Activated T-cell treated with anti-CD3 and anti-CD28 coated beads for 24 hours (primary cell): ENCODE results near the gene AMHR2.
"Not testable (repeated sequence)": the region's sequence is repeated elsewhere in the genome, so short reads cannot be mapped to it uniquely, and the experiment has no call there.

ENCODE experiments used
- DNase-seq: peaks from one replicate; pipeline ENCODE4 v3.0.0-alpha.2; 2020; ENCODE audit warnings: low read depth

Gene AMHR2

GRCh38 chr12:53414756-53415417 is 8.8 kb upstream of the AMHR2 start:
- no peak for DNase-seq

GRCh38 chr12:53415752-53416389 is 7.8 kb upstream of the AMHR2 start:
- DNase-seq, result not testable (repeated sequence)

GRCh38 chr12:53417291-53417816 is 6.3 kb upstream of the AMHR2 start:
- DNase-seq, result not testable (repeated sequence)

GRCh38 chr12:53418221-53418620 is 5.4 kb upstream of the AMHR2 start:
- DNase-seq, result no peak

- DNase-seq, result no peak
Measured at GRCh38 chr12:53419756-53420155, 3.9 kb upstream of the AMHR2 start.

- not testable (repeated sequence) for DNase-seq
Measured at GRCh38 chr12:53422247-53422646, 1.4 kb upstream of the AMHR2 start.

GRCh38 chr12:53424626-53425514 is 1.2 kb downstream of the AMHR2 start:
- no peak for DNase-seq

GRCh38 chr12:53425515-53426150 is 2.0 kb downstream of the AMHR2 start:
- no peak for DNase-seq

GRCh38 chr12:53427905-53428594 is 4.4 kb downstream of the AMHR2 start:
- peak; percentile 35 for DNase-seq

- no peak for DNase-seq
Measured at GRCh38 chr12:53428741-53429140, 5.1 kb downstream of the AMHR2 start.

GRCh38 chr12:53430116-53430515 is 6.5 kb downstream of the AMHR2 start:
- no peak for DNase-seq

- DNase-seq, result no peak
Measured at GRCh38 chr12:53431187-53431586, 7.5 kb downstream of the AMHR2 start.

GRCh38 chr12:53435326-53435725 is 11.7 kb downstream of the AMHR2 start:
- not testable (repeated sequence) for DNase-seq

GRCh38 chr12:53439582-53439981 is 15.9 kb downstream of the AMHR2 start:
- not testable (repeated sequence) for DNase-seq

GRCh38 chr12:53441040-53441833 is 17.6 kb downstream of the AMHR2 start, which contains the start of gene PRR13:
PRR13 (plus strand) TSS chr12:53441734; CDS start chr12:53442715, 981 bp downstream.
- DNase-seq, result peak; percentile 96

- no peak for DNase-seq
Measured at GRCh38 chr12:53443955-53444354, 20.3 kb downstream of the AMHR2 start.

GRCh38 chr12:53444593-53445325 is 21.1 kb downstream of the AMHR2 start:
- DNase-seq, result not testable (repeated sequence)

GRCh38 chr12:53450936-53451335 is 27.3 kb downstream of the AMHR2 start:
- DNase-seq, result no peak

- peak; percentile 96 for DNase-seq
Measured at GRCh38 chr12:53451661-53452158, 28.1 kb downstream of the AMHR2 start, which contains the start of gene PCBP2. PCBP2 (plus strand) TSS chr12:53452102; CDS start chr12:53454801, 2,699 bp downstream.
